Tibial nerve (tissue), 4 donors: ENCODE measurements around the gene C5orf52. TPM values are rescaled to one million over a fixed set of nuclear protein-coding genes. Genes with fewer than 3 reads are reported as not detected.

Source experiments
- DNase-seq, 2 donors: peaks; one replicate each; pipeline ENCODE4 v3.0.0-alpha.2; 2019; ENCODE audit warnings: low spot score in 2 of 2
- H3K27ac ChIP-seq, 4 donors: fragments of 200-600 bp; sonication (generic) in 3 of 4; one replicate each; pipeline ENCODE4 v1.5.1; 2017 to 2019; ENCODE audit warnings: mild to moderate bottlenecking in 1 of 4
- H3K27me3 ChIP-seq, 2 donors: fragments of 200-600 bp; sonication (generic) in 1 of 2; one replicate each; pipeline versions ENCODE4 v1.5.1 to v1.6.0; 2017 to 2019
- H3K36me3 ChIP-seq, 3 donors: fragments of 200-600 bp; sonication (generic); one replicate each; pipeline ENCODE4 v1.5.1; 2018 to 2019
- H3K4me1 ChIP-seq, 4 donors: fragments of 200-600 bp; sonication (generic) in 3 of 4; one replicate each; pipeline ENCODE4 v1.5.1; 2017 to 2019
- H3K4me3 ChIP-seq, 4 donors: fragments of 200-600 bp; sonication (generic) in 3 of 4; one replicate each; pipeline ENCODE4 v1.5.1; 2017 to 2019; ENCODE audit warnings: mild to moderate bottlenecking in 1 of 4, moderate library complexity in 1 of 4
- H3K9me3 ChIP-seq, 4 donors: fragments of 200-600 bp; sonication (generic) in 3 of 4; one replicate each; pipeline ENCODE4 v1.5.1; 2017 to 2019
- CTCF ChIP-seq, 5 experiments: fragments of 200-600 bp in 3 of 5; fragments of 450-650 bp in 2 of 5; sonication (generic) in 3 of 5; IDR thresholded peaks; one replicate each; pipeline ENCODE4 v1.5.1; 2016 to 2019; ENCODE audit warnings: antibody characterized with exemption in 5 of 5, mild to moderate bottlenecking in 3 of 5, moderate library complexity in 2 of 5
- EP300 ChIP-seq, 2 donors: sonication (generic); formaldehyde crosslinking; IDR thresholded peaks; one replicate each; pipeline ENCODE4 v1.6.1; 2017; ENCODE audit warnings: antibody characterized with exemption in 2 of 2, mild to moderate bottlenecking in 1 of 2
- POLR2A ChIP-seq, 2 donors: fragments of 450-650 bp; IDR thresholded peaks; one replicate each; pipeline ENCODE4 v1.6.1; 2017; ENCODE audit warnings: antibody characterized with exemption in 2 of 2, mild to moderate bottlenecking in 2 of 2, moderate library complexity in 2 of 2
- WGBS, 2 donors: methylation state at CpG; one replicate each; pipeline ENCODE4 v1.1.5; 2018; 5-methylcytosine and 5-hydroxymethylcytosine counted together
- total RNA-seq, 4 donors: library from RNA; depleted of rRNA; stranded (reverse); fragments of >200 nt; gene quantifications; one replicate each; pipeline ENCODE4 v1.1.0, GENCODE V29; 2016

The C5orf52 gene
- total RNA-seq, result not detected

- H3K4me3 ChIP-seq, result peak within 1 kb of the TSS; percentile 29 to 65 (median 59)
- peak within 1 kb of the TSS in 1 of 4 donors; percentile 60 for H3K27ac ChIP-seq
- peaks cover 0 to 14% (median 5%) of the 10 kb centered on the region in 4 donors for H3K4me1 ChIP-seq
- no peaks in the 10 kb centered on the region for H3K36me3 ChIP-seq
- peaks cover 0 to 15% of the 10 kb centered on the region in 2 donors for H3K27me3 ChIP-seq
- H3K9me3 ChIP-seq, result no peaks in the 10 kb centered on the region
- TF ChIP-seq POLR2A (IDR thresholded peaks at IDR 0.05) (no peak), EP300 (IDR thresholded peaks at IDR 0.05) (no peak), CTCF (IDR thresholded peaks at IDR 0.05) (no peak)
- WGBS, 2 donors, result 2% methylated on average over 45 to 59 of the region's 59 CpGs
- DNase-seq, result no peak
These were observed at the start of gene C5orf52 for GRCh38 chr5:157670662-157671591. Gene C5orf52, plus strand, starts transcription at chr5:157671533. Its CDS starts 82 bp downstream, at chr5:157671615.

- WGBS, 2 donors, result 57 to 59% methylated on average over 2 of the region's 2 CpGs
- DNase-seq, result no peak
- Histone ChIP-seq H3K27ac (no peak overlapping the region), H3K9me3 (peaks cover 0 to 3% (median 0%) of the 10 kb centered on the region in 4 donors), H3K4me3 (no peak overlapping the region), H3K4me1 (no peaks in the 10 kb centered on the region), H3K36me3 (no peaks in the 10 kb centered on the region), H3K27me3 (no peaks in the 10 kb centered on the region)
- TF ChIP-seq POLR2A (IDR thresholded peaks at IDR 0.05) (no peak), EP300 (IDR thresholded peaks at IDR 0.05) (no peak), CTCF (IDR thresholded peaks at IDR 0.05) (no peak)
These were observed 47.2 kb upstream of the C5orf52 start for GRCh38 chr5:157624144-157624543.

- Histone ChIP-seq H3K27ac (no peak overlapping the region), H3K4me3 (no peak overlapping the region), H3K4me1 (no peaks in the 10 kb centered on the region), H3K9me3 (peaks cover 0 to 15% (median 2%) of the 10 kb centered on the region in 4 donors), H3K36me3 (no peaks in the 10 kb centered on the region), H3K27me3 (no peaks in the 10 kb centered on the region)
- no peak for DNase-seq
- TF ChIP-seq CTCF (IDR thresholded peaks at IDR 0.05) (no peak), POLR2A (IDR thresholded peaks at IDR 0.05) (no peak), EP300 (IDR thresholded peaks at IDR 0.05) (no peak)
- WGBS, 2 donors, result 96 to 99% methylated on average over 6 of the region's 6 CpGs
These were observed 44.5 kb upstream of the C5orf52 start for GRCh38 chr5:157626831-157627230.

- no peak overlapping the region for H3K4me3 ChIP-seq
- H3K9me3 ChIP-seq, result peaks cover 0 to 12% (median 2%) of the 10 kb centered on the region in 4 donors
- no peak for DNase-seq
- TF ChIP-seq EP300 (IDR thresholded peaks at IDR 0.05), result no peak
- TF ChIP-seq CTCF (IDR thresholded peaks at IDR 0.05), result no peak
- no peak for TF ChIP-seq POLR2A (IDR thresholded peaks at IDR 0.05)
- no peak overlapping the region for H3K27ac ChIP-seq
- H3K4me1 ChIP-seq, result no peaks in the 10 kb centered on the region
- no peaks in the 10 kb centered on the region for H3K36me3 ChIP-seq
- WGBS, 2 donors, result 93 to 94% methylated on average over 2 of the region's 2 CpGs
- no peaks in the 10 kb centered on the region for H3K27me3 ChIP-seq
These were observed 41.0 kb upstream of the C5orf52 start for GRCh38 chr5:157630341-157630740.

- Histone ChIP-seq H3K27ac (no peak overlapping the region), H3K36me3 (no peaks in the 10 kb centered on the region), H3K4me1 (no peaks in the 10 kb centered on the region), H3K27me3 (no peaks in the 10 kb centered on the region), H3K4me3 (no peak overlapping the region), H3K9me3 (no peaks in the 10 kb centered on the region)
- no peak for DNase-seq
- 85 to 90% methylated on average over 9 of the region's 9 CpGs for WGBS, 2 donors
- TF ChIP-seq POLR2A (IDR thresholded peaks at IDR 0.05) (no peak), CTCF (IDR thresholded peaks at IDR 0.05) (no peak), EP300 (IDR thresholded peaks at IDR 0.05) (no peak)
These were observed 30.8 kb upstream of the C5orf52 start for GRCh38 chr5:157640406-157641066.
